ENCODE data around the gene MAPT.
"Not testable (repeated sequence)": the region's sequence is repeated elsewhere in the genome, so short reads cannot be mapped to it uniquely, and the experiment has no call there.

Gene MAPT

DNA sequence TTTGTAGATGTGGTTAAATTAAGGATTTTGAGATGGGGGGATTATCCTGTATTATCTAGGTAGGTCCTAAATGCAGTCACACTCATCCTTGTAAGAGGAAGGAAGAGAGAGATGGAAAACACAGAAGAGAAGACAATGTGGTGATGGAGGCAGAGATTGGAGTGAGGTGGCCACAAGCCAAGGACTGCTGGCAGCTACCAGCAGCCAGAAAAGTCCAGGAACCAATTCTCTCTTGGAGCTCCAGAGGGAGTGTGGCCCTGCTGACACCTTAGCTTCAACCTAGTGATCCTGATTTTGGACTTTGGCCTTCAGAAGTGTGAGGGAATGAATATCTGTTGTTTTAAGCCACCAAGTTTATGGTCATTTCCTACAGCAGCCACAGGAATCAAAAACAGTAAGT, 18.0 kb downstream of the MAPT start:
- TF ChIP-seq, protein P1, sequence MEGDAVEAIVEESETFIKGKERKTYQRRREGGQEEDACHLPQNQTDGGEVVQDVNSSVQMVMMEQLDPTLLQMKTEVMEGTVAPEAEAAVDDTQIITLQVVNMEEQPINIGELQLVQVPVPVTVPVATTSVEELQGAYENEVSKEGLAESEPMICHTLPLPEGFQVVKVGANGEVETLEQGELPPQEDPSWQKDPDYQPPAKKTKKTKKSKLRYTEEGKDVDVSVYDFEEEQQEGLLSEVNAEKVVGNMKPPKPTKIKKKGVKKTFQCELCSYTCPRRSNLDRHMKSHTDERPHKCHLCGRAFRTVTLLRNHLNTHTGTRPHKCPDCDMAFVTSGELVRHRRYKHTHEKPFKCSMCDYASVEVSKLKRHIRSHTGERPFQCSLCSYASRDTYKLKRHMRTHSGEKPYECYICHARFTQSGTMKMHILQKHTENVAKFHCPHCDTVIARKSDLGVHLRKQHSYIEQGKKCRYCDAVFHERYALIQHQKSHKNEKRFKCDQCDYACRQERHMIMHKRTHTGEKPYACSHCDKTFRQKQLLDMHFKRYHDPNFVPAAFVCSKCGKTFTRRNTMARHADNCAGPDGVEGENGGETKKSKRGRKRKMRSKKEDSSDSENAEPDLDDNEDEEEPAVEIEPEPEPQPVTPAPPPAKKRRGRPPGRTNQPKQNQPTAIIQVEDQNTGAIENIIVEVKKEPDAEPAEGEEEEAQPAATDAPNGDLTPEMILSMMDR (IDR thresholded peaks at IDR 0.05; ENCODE audit: low read depth, low read length, missing control alignments) = no peak
- H3K4me3 ChIP-seq (replicated peaks; ENCODE audit: low read depth, low read length) = no peak overlapping the region
- no peak for DNase-seq (ENCODE audit: extremely low read depth, low read depth)

DNA sequence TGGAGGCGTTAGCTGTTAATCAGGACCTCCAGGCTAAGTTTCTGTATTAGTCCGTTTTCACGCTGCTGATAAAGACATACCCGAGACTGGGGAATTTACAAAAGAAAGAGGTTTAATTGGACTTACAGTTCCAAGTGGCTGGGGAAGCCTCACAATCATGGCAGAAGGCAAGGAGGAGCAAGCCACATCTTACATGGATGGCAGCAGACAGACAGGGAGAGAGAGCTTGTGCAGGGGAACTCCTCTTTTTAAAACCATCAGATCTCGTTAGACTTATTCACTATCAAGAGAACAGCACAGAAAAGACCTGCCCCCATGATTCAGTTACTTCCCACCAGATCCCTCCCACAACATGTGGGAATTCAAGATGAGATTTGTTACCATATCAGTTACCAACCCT, 18.7 kb downstream of the MAPT start:
- DNase-seq (ENCODE audit: extremely low read depth, low read depth); H3K4me3 ChIP-seq (replicated peaks; ENCODE audit: low read depth, low read length): not testable (repeated sequence)

DNA sequence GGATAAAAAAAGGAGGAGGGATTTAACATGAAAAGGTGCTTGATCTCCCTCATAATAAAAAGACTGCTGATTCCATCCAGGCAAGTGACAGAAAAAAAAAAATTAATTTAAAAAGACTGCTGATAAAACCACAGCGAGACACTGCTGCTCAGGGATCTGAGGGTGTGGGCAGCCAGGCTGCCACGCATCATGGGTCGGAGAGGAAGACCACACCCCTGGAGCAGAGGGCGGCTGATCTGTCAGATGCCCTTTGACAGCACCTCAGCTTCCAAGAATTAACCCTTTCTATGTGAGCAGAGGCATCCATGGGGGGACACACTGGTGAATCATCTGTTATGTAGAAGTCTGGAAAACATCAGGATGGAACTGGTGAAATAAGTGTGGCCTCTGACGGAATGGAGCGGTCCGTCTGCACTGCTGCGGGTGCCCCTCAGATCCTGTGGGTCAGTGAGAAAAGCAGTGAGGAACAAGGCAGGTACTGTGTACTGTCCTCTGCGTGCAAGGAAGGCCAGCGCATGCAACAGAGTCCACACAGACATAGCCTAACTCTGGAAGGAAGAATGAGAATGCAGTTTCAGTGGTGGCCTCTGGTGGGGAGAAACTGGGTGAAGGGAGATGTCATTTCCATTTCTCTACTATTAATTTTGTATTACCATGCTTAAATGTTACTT, 19.8 kb downstream of the MAPT start:
- no peak for DNase-seq (ENCODE audit: extremely low read depth, low read depth)
- TF ChIP-seq, protein P1 (IDR thresholded peaks at IDR 0.05; ENCODE audit: low read depth, low read length, missing control alignments) = no peak
- no peak overlapping the region for H3K4me3 ChIP-seq (replicated peaks; ENCODE audit: low read depth, low read length)

DNA sequence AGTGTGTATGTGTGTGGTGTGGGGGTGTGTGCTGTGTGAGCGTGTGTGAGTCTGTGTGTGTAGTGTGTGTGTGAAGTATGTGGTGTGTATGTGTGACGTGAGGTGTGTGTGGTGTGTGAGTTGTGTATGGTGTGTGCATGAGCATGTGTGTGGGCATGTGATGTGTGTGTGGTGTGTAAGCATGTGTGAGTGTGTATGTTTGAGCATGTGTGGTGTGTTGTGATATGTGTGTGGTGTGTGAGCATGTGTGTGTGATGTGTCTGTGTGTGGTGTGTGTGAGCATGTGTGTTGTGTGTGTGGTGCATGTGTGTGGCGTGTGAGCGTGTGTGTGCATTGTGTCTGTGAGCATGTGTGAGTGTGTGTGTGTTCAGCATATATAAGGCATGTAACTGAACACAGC, 20.9 kb downstream of the MAPT start:
- TF ChIP-seq, protein P1 (IDR thresholded peaks at IDR 0.05; ENCODE audit: low read depth, low read length, missing control alignments) = no peak
- no peak for DNase-seq (ENCODE audit: extremely low read depth, low read depth)
- no peak overlapping the region for H3K4me3 ChIP-seq (replicated peaks; ENCODE audit: low read depth, low read length)

DNA sequence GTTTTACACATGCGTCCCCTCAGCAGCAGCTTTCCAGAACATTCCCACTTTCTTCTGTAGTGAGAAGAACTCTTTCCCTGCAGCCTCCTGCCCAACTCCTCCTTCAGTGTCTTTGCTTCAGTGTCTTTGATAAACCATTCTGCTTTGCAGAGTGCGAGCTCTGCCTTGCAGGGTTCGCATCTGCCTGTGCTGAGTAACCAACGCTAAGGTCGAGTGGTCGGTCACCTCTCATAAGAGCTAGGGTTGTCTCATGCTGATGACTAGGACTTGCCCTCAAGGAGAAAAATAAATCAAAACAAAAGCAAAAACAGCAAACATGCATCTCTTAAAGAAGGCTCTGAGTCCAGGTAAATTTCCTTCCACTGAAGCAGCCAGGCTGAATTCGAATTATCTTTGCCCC, 22.7 kb downstream of the MAPT start:
- TF ChIP-seq, protein P1 (IDR thresholded peaks at IDR 0.05; ENCODE audit: low read depth, low read length, missing control alignments) = no peak
- H3K4me3 ChIP-seq (replicated peaks; ENCODE audit: low read depth, low read length) = no peak overlapping the region
- no peak for DNase-seq (ENCODE audit: extremely low read depth, low read depth)

DNA sequence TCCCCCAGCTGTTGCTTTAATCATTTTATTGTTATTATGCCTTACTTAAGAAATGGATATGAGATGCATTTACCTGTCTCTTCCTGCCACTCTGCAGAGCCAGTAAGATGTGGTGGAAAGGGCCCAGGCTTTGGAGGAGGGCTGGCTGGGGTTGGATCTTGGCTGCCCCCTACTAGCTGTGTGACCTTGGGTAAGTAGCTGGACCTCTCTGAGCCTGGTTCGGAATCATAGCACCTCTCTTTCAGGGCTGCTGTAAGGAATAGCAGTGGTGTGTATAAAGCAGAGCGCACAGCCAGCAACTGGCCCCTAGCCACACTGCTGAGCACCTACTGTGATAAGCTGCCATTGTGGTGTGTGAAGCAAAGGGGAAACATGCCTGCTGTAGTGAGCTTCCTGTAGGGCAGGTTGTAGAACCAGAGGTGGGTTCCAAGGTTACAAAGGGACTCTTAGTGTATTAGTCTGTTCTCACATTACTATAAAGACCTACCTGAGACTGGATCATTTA, 23.9 kb downstream of the MAPT start:
- no peak for DNase-seq (ENCODE audit: extremely low read depth, low read depth)
- H3K4me3 ChIP-seq (replicated peaks; ENCODE audit: low read depth, low read length) = no peak overlapping the region
- TF ChIP-seq, protein P1 (IDR thresholded peaks at IDR 0.05; ENCODE audit: low read depth, low read length, missing control alignments) = no peak

DNA sequence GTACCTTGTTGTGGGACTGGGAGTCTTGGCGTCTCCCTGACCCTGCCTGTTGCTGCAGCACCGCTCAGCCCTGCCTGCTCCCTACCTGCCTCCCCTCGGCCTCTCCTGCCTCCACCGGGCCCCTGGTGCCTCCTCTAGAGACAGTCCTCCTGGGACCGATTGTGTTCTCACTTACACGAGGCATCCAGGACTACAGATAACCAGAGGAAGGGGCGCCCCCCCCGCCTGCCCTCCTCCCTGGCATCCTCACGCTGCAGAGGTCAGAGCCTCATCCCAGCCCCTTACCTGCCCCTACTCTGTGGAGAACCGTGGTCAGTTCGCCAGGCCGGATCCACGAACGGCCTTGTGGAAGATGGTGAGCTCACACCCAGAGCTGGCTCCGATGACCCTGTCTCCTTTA, 24.8 kb downstream of the MAPT start:
- TF ChIP-seq, protein P1 (IDR thresholded peaks at IDR 0.05; ENCODE audit: low read depth, low read length, missing control alignments) = no peak
- no peak overlapping the region for H3K4me3 ChIP-seq (replicated peaks; ENCODE audit: low read depth, low read length)
- no peak for DNase-seq (ENCODE audit: extremely low read depth, low read depth)

All from HFF-Myc (cell line).